Smooth muscle cell (in vitro differentiated cells): ENCODE data around the gene LRRC43. TPM values are rescaled to one million over a fixed set of nuclear protein-coding genes. Genes with fewer than 3 reads are reported as not detected.

Source experiments
- DNase-seq: peaks from one replicate; lab custom pipeline; 2025; ENCODE audit not compliant: unreplicated experiment; lab: John Stamatoyannopoulos, UW
- H2AFZ ChIP-seq: fragments of 200-600 bp; sonication (generic); 2 replicates; pipeline ENCODE4 v1.6.0; 2016; ENCODE audit warnings: antibody characterized with exemption, low read depth, mild to moderate bottlenecking
- H3F3A ChIP-seq: fragments of 200-600 bp; sonication (generic); 2 replicates; pipeline ENCODE4 v1.6.0; 2017; ENCODE audit warnings: antibody characterized with exemption, low read depth
- H3K27ac ChIP-seq: fragments of 200-600 bp; sonication (generic); 2 replicates; pipeline ENCODE4 v1.5.1; 2016; ENCODE audit warnings: low read depth, mild to moderate bottlenecking
- H3K27me3 ChIP-seq: fragments of 200-600 bp; sonication (generic); 2 replicates; pipeline ENCODE4 v1.6.1; 2016; ENCODE audit warnings: low read depth, mild to moderate bottlenecking
- H3K36me3 ChIP-seq: fragments of 200-600 bp; sonication (generic); 2 replicates; pipeline ENCODE4 v1.5.1; 2016; ENCODE audit warnings: low read depth
- H3K4me1 ChIP-seq: fragments of 200-600 bp; sonication (generic); 2 replicates; pipeline ENCODE4 v1.5.1; 2016; ENCODE audit warnings: low read depth
- H3K4me2 ChIP-seq: fragments of 200-600 bp; sonication (generic); 2 replicates; pipeline ENCODE4 v1.6.0; 2016; ENCODE audit warnings: mild to moderate bottlenecking
- H3K4me3 ChIP-seq: fragments of 200-600 bp; sonication (generic); 2 replicates; pipeline ENCODE4 v1.5.1; 2016; ENCODE audit warnings: mild to moderate bottlenecking
- H3K79me2 ChIP-seq: fragments of 200-600 bp; sonication (generic); 2 replicates; pipeline ENCODE4 v1.6.0; 2016; ENCODE audit warnings: low read depth, mild to moderate bottlenecking
- H3K9ac ChIP-seq: fragments of 200-600 bp; sonication (generic); 2 replicates; pipeline ENCODE4 v1.6.0; 2016; ENCODE audit warnings: low read depth
- H3K9me3 ChIP-seq: fragments of 200-600 bp; sonication (generic); replicated peaks from 2 replicates; pipeline ENCODE4 v1.5.1; 2016; ENCODE audit warnings: low read depth
- H4K20me1 ChIP-seq: fragments of 200-600 bp; sonication (generic); 2 replicates; pipeline ENCODE4 v1.6.0; 2016; ENCODE audit warnings: low read depth
- WGBS: methylation state at CpG from one replicate; pipeline ENCODE4 v1.1.7; 2016; ENCODE audit warnings: low lambda C conversion rate; 5-methylcytosine and 5-hydroxymethylcytosine counted together
- polyA plus RNA-seq: library from polyadenylated mRNA; unstranded; fragments of >200 nt; fragmentation: Nextera tagmentation; extraction: Ambion mirVana; gene quantifications from 2 replicates; pipeline ENCODE4 v1.2.1, GENCODE V29; 2016
- total RNA-seq: library from RNA; depleted of rRNA; stranded (reverse); fragments of >200 nt; gene quantifications from 2 replicates; pipeline ENCODE4 v1.2.3, GENCODE V29; 2014
- TF ChIP-seq, protein P1 (sequence below): fragments of 200-600 bp; sonication (generic); IDR thresholded peaks from 2 replicates; pipeline ENCODE4 v1.5.1; 2017; ENCODE audit warnings: borderline replicate concordance, mild to moderate bottlenecking, antibody characterized with exemption; ENCODE audit not compliant: insufficient read depth, poor library complexity, severe bottlenecking

Gene LRRC43
- total and polyA plus RNA-seq, 2 experiments from 2014 or later, result 0.38 TPM; not detected in 1

- Histone ChIP-seq H2AFZ (no peak overlapping the region), H3K9me3 (no peaks in the 10 kb centered on the region), H3K79me2 (no peaks in the 10 kb centered on the region), H3F3A (no peaks in the 10 kb centered on the region), H3K36me3 (no peaks in the 10 kb centered on the region), H3K9ac (no peak overlapping the region), H3K4me1 (no peaks in the 10 kb centered on the region), H3K4me2 (no peak overlapping the region), H3K4me3 (no peak overlapping the region), H4K20me1 (no peaks in the 10 kb centered on the region), H3K27me3 (no peaks in the 10 kb centered on the region), H3K27ac (no peak overlapping the region)
- DNase-seq, result no peak
- WGBS, result 96% methylated on average over 15 of the region's 15 CpGs
- TF ChIP-seq, protein P1, sequence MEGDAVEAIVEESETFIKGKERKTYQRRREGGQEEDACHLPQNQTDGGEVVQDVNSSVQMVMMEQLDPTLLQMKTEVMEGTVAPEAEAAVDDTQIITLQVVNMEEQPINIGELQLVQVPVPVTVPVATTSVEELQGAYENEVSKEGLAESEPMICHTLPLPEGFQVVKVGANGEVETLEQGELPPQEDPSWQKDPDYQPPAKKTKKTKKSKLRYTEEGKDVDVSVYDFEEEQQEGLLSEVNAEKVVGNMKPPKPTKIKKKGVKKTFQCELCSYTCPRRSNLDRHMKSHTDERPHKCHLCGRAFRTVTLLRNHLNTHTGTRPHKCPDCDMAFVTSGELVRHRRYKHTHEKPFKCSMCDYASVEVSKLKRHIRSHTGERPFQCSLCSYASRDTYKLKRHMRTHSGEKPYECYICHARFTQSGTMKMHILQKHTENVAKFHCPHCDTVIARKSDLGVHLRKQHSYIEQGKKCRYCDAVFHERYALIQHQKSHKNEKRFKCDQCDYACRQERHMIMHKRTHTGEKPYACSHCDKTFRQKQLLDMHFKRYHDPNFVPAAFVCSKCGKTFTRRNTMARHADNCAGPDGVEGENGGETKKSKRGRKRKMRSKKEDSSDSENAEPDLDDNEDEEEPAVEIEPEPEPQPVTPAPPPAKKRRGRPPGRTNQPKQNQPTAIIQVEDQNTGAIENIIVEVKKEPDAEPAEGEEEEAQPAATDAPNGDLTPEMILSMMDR, result no peak
Observed at GRCh38 chr12:122139266-122139665, 43.7 kb upstream of the LRRC43 start.

GRCh38 chr12:122139941-122140340 lies 43.0 kb upstream of the LRRC43 start:
- Histone ChIP-seq H3K4me3 (no peak overlapping the region), H3K36me3 (no peaks in the 10 kb centered on the region), H4K20me1 (no peaks in the 10 kb centered on the region), H2AFZ (no peak overlapping the region), H3K27me3 (no peaks in the 10 kb centered on the region), H3K4me1 (no peaks in the 10 kb centered on the region), H3K4me2 (no peak overlapping the region), H3F3A (no peaks in the 10 kb centered on the region), H3K79me2 (no peaks in the 10 kb centered on the region), H3K9ac (no peak overlapping the region), H3K27ac (no peak overlapping the region), H3K9me3 (no peaks in the 10 kb centered on the region)
- no peak for DNase-seq
- TF ChIP-seq, protein P1, result no peak
- WGBS, result 79% methylated on average over 8 of the region's 8 CpGs

DNA sequence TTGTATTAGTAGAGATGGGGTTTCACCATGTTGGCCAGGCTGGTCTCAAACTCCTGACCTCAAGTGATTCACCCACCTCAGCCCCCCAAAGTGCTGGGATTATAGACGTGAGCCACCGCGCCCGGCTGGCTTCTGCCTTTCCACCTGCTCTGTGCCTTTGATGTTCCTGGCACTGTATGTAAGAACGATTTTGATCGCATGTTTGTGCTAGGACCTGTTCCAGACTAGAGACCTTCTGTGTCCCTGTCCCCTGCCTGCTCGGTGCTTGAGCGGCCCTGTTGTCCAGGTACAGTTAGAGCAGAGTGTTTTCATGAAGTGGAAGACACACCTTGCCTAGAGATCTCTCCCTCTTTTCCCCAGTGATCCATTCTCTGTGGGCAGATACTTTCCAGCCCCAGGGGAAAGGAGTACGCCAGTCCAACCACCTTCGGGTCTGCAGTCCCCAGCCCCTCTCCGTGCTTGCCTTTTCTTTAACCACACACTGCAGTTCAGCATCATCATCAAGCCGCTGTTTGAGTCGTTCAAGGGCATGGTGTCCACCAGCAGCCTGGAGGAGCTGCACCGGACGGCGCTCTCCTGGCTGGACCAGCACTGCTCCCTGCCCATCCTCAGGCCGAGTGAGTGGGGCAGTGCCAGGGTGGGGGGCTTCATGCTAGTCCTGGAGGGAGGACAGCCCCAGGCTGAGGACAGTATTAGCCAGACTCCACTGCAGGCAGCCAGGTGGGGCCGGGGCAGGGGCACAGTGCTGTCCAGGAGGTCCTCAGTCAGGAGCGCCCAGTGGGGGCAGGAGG lies 42.3 kb upstream of the LRRC43 start:
- Histone ChIP-seq H3K36me3 (no peaks in the 10 kb centered on the region), H3K4me3 (no peak overlapping the region), H3F3A (no peaks in the 10 kb centered on the region), H3K4me2 (no peak overlapping the region), H3K9ac (no peak overlapping the region), H3K27ac (no peak overlapping the region), H4K20me1 (no peaks in the 10 kb centered on the region), H3K9me3 (no peaks in the 10 kb centered on the region), H3K4me1 (no peaks in the 10 kb centered on the region), H3K79me2 (no peaks in the 10 kb centered on the region), H2AFZ (no peak overlapping the region), H3K27me3 (no peaks in the 10 kb centered on the region)
- WGBS, result 99% methylated on average over 19 of the region's 19 CpGs
- DNase-seq, result no peak
- TF ChIP-seq, protein P1, result no peak
